Thyroid gland (tissue), 4 donors: ENCODE results near the gene REEP1.

Source experiments
- POLR2A ChIP-seq, 2 donors: fragments of 450-650 bp; IDR thresholded peaks; one replicate each; pipeline ENCODE4 v1.6.1; 2017; ENCODE audit warnings: antibody characterized with exemption in 2 of 2, mild to moderate bottlenecking in 2 of 2, moderate library complexity in 1 of 2
- TF ChIP-seq, protein P1 (sequence below), 6 experiments: fragments of 200-600 bp in 3 of 6; fragments of 450-650 bp in 3 of 6; sonication (generic) in 3 of 6; IDR thresholded peaks; one replicate each; pipeline ENCODE4 v1.5.1; 2016 to 2019; ENCODE audit warnings: antibody characterized with exemption in 6 of 6, mild to moderate bottlenecking in 2 of 6, inconsistent platforms in 1 of 6, moderate library complexity in 1 of 6

DNA sequence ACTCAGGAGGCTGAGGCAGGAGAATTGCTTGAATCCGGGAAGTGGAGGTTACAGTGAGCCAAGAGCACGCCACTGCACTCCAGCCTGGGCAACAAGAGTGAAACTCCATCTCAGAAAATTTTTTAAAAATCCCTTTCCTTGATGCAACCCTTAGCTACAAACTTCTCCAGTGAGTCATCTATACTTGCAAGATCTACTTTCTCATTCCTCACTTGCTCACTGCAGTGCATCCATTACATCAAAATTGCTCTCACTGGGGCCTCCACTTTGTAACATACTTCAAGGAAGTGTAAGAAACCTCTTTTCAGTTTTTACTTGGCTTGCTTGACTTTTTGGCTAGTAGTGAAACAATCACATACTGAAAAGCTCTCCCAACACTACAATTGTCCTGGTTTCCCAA lies 65.3 kb downstream of the REEP1 start:
- TF ChIP-seq, protein P1, sequence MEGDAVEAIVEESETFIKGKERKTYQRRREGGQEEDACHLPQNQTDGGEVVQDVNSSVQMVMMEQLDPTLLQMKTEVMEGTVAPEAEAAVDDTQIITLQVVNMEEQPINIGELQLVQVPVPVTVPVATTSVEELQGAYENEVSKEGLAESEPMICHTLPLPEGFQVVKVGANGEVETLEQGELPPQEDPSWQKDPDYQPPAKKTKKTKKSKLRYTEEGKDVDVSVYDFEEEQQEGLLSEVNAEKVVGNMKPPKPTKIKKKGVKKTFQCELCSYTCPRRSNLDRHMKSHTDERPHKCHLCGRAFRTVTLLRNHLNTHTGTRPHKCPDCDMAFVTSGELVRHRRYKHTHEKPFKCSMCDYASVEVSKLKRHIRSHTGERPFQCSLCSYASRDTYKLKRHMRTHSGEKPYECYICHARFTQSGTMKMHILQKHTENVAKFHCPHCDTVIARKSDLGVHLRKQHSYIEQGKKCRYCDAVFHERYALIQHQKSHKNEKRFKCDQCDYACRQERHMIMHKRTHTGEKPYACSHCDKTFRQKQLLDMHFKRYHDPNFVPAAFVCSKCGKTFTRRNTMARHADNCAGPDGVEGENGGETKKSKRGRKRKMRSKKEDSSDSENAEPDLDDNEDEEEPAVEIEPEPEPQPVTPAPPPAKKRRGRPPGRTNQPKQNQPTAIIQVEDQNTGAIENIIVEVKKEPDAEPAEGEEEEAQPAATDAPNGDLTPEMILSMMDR (IDR thresholded peaks at IDR 0.05): no peak
- no peak for TF ChIP-seq POLR2A (IDR thresholded peaks at IDR 0.05)
